Astrocyte (in vitro differentiated cells and primary cell): ENCODE results near the gene GSTT4. TPM values are rescaled to one million over a fixed set of nuclear protein-coding genes. Genes with fewer than 3 reads are reported as not detected.

Experiments
- DNase-seq: peaks from one replicate; pipeline ENCODE4 v3.0.0-alpha.2; 2010; ENCODE audit warnings: low read depth
- FAIRE-seq: peaks from 2 replicates; lab custom pipeline; 2011; peaks lifted over from hg19 to GRCh38; lab: Jason Lieb, UNC
- H2AFZ ChIP-seq: 2 replicates; pipeline ENCODE4 v1.6.0; 2012; ENCODE audit warnings: low read depth, low read length, inconsistent platforms
- H3K27ac ChIP-seq: 2 replicates; pipeline ENCODE4 v1.5.1; 2011; ENCODE audit warnings: low read depth, low read length, inconsistent platforms
- H3K27me3 ChIP-seq: 2 replicates; pipeline ENCODE4 v1.6.0; 2011; ENCODE audit warnings: low read length, inconsistent platforms; ENCODE audit not compliant: insufficient read depth
- H3K36me3 ChIP-seq: 2 replicates; pipeline ENCODE4 v1.5.1; 2011; ENCODE audit warnings: low read length, inconsistent platforms; ENCODE audit not compliant: insufficient read depth
- H3K4me1 ChIP-seq: 2 replicates; pipeline ENCODE4 v1.5.1; 2011; ENCODE audit warnings: low read length, inconsistent platforms; ENCODE audit not compliant: insufficient read depth
- H3K4me2 ChIP-seq: 2 replicates; pipeline ENCODE4 v1.6.0; 2012; ENCODE audit warnings: low read length, inconsistent platforms
- H3K4me3 ChIP-seq: 2 replicates; pipeline ENCODE4 v1.5.1; 2011; ENCODE audit warnings: low read depth, mild to moderate bottlenecking, low read length, inconsistent platforms; ENCODE audit not compliant: insufficient read depth
- H3K79me2 ChIP-seq: 2 replicates; pipeline ENCODE4 v1.6.0; 2012; ENCODE audit warnings: mild to moderate bottlenecking, low read length, inconsistent platforms; ENCODE audit not compliant: insufficient read depth
- H3K9ac ChIP-seq: 2 replicates; pipeline ENCODE4 v1.6.0; 2012; ENCODE audit warnings: mild to moderate bottlenecking, low read length, inconsistent platforms
- H3K9me3 ChIP-seq: 2 replicates; pipeline ENCODE4 v1.5.1; 2012; ENCODE audit warnings: low read depth, mild to moderate bottlenecking, low read length, inconsistent platforms; ENCODE audit not compliant: insufficient read depth
- H4K20me1 ChIP-seq: 2 replicates; pipeline ENCODE4 v1.6.0; 2012; ENCODE audit warnings: low read length, inconsistent platforms; ENCODE audit not compliant: insufficient read depth
- H3K27ac Mint-ChIP-seq: one replicate; pipeline ENCODE4 v1.8.0; 2021; ENCODE audit warnings: mild to moderate bottlenecking, mixed read lengths; ENCODE audit not compliant: unreplicated experiment
- H3K27me3 Mint-ChIP-seq: one replicate; pipeline ENCODE4 v1.8.0; 2021; ENCODE audit warnings: low read depth, mixed read lengths; ENCODE audit not compliant: unreplicated experiment
- H3K36me3 Mint-ChIP-seq: one replicate; pipeline ENCODE4 v1.8.0; 2021; ENCODE audit warnings: low read depth, mixed read lengths; ENCODE audit not compliant: unreplicated experiment
- H3K4me1 Mint-ChIP-seq: one replicate; pipeline ENCODE4 v1.8.0; 2021; ENCODE audit warnings: low read depth, mixed read lengths; ENCODE audit not compliant: unreplicated experiment
- H3K4me3 Mint-ChIP-seq: one replicate; pipeline ENCODE4 v1.8.0; 2021; ENCODE audit warnings: mild to moderate bottlenecking, moderate library complexity, mixed read lengths; ENCODE audit not compliant: unreplicated experiment
- H3K9me3 Mint-ChIP-seq: one replicate; pipeline ENCODE4 v1.8.0; 2021; ENCODE audit warnings: mild to moderate bottlenecking, mixed read lengths; ENCODE audit not compliant: unreplicated experiment
- EZH2 ChIP-seq: IDR thresholded peaks from 2 replicates; pipeline ENCODE4 v1.6.1; 2012; ENCODE audit warnings: mild to moderate bottlenecking, low read length, inconsistent platforms; ENCODE audit not compliant: insufficient read depth
- total RNA-seq: library from RNA; stranded (reverse); gene quantifications from 2 replicates; pipeline ENCODE4 v1.2.1, GENCODE V29; 2021
- TF ChIP-seq, protein P1 (sequence below): IDR thresholded peaks from 2 replicates; pipeline ENCODE4 v1.5.1; 2011; ENCODE audit warnings: low read depth, mild to moderate bottlenecking, inconsistent platforms, low read length, moderate library complexity; ENCODE audit not compliant: insufficient read depth

GSTT4 gene
- total RNA-seq, 1 donor from 2014 or later, result not detected

GRCh38 chr22:24009227-24010017 is 4.2 kb upstream of the GSTT4 start:
- H3K27ac ChIP-seq, result no peak overlapping the region
- no peak overlapping the region for H3K4me2 ChIP-seq
- H3K27ac Mint-ChIP-seq, result no peak overlapping the region
- peaks cover 24% of the 10 kb centered on the region for H3K79me2 ChIP-seq
- H3K27me3 ChIP-seq, result no peaks in the 10 kb centered on the region
- no peaks in the 10 kb centered on the region for H3K36me3 ChIP-seq
- no peaks in the 10 kb centered on the region for H3K9me3 Mint-ChIP-seq
- peaks cover 14% of the 10 kb centered on the region for H4K20me1 ChIP-seq
- no peak overlapping the region for H3K4me3 ChIP-seq
- H3K4me1 ChIP-seq, result peaks cover 12% of the 10 kb centered on the region
- H3K9ac ChIP-seq, result no peak overlapping the region
- TF ChIP-seq, protein P1, sequence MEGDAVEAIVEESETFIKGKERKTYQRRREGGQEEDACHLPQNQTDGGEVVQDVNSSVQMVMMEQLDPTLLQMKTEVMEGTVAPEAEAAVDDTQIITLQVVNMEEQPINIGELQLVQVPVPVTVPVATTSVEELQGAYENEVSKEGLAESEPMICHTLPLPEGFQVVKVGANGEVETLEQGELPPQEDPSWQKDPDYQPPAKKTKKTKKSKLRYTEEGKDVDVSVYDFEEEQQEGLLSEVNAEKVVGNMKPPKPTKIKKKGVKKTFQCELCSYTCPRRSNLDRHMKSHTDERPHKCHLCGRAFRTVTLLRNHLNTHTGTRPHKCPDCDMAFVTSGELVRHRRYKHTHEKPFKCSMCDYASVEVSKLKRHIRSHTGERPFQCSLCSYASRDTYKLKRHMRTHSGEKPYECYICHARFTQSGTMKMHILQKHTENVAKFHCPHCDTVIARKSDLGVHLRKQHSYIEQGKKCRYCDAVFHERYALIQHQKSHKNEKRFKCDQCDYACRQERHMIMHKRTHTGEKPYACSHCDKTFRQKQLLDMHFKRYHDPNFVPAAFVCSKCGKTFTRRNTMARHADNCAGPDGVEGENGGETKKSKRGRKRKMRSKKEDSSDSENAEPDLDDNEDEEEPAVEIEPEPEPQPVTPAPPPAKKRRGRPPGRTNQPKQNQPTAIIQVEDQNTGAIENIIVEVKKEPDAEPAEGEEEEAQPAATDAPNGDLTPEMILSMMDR, result no peak
- DNase-seq (no peak), FAIRE-seq (no peak)
- H2AFZ ChIP-seq, result no peak overlapping the region
- H3K9me3 ChIP-seq, result no peaks in the 10 kb centered on the region
- H3K36me3 Mint-ChIP-seq, result peaks cover 1% of the 10 kb centered on the region
- no peak overlapping the region for H3K4me3 Mint-ChIP-seq
- peaks cover 13% of the 10 kb centered on the region for H3K27me3 Mint-ChIP-seq
- H3K4me1 Mint-ChIP-seq, result peaks cover 4% of the 10 kb centered on the region

GRCh38 chr22:24008381-24009226 is 3.4 kb upstream of the GSTT4 start:
- Histone ChIP-seq H4K20me1 (peaks cover 8% of the 10 kb centered on the region), H3K4me2 (no peak overlapping the region), H3K9me3 (no peaks in the 10 kb centered on the region), H3K4me1 (peaks cover 12% of the 10 kb centered on the region), H3K36me3 (no peaks in the 10 kb centered on the region), H2AFZ (no peak overlapping the region), H3K27ac (no peak overlapping the region), H3K9ac (no peak overlapping the region), H3K27me3 (no peaks in the 10 kb centered on the region), H3K4me3 (no peak overlapping the region), H3K79me2 (peaks cover 17% of the 10 kb centered on the region)
- Mint-ChIP-seq H3K27me3 (peaks cover 18% of the 10 kb centered on the region), H3K27ac (no peak overlapping the region), H3K4me1 (peaks cover 4% of the 10 kb centered on the region), H3K36me3 (peaks cover 1% of the 10 kb centered on the region), H3K4me3 (no peak overlapping the region), H3K9me3 (no peaks in the 10 kb centered on the region)
- no peak for TF ChIP-seq EZH2
- TF ChIP-seq, protein P1, result no peak
- FAIRE-seq (no peak), DNase-seq (no peak)
